ENCODE results near the gene ZNF467. TPM values are rescaled to one million over a fixed set of nuclear protein-coding genes. Genes with fewer than 3 reads are reported as not detected.

ZNF467 gene
- total RNA-seq, 1 experiment from 2014 or later: not detected

DNA sequence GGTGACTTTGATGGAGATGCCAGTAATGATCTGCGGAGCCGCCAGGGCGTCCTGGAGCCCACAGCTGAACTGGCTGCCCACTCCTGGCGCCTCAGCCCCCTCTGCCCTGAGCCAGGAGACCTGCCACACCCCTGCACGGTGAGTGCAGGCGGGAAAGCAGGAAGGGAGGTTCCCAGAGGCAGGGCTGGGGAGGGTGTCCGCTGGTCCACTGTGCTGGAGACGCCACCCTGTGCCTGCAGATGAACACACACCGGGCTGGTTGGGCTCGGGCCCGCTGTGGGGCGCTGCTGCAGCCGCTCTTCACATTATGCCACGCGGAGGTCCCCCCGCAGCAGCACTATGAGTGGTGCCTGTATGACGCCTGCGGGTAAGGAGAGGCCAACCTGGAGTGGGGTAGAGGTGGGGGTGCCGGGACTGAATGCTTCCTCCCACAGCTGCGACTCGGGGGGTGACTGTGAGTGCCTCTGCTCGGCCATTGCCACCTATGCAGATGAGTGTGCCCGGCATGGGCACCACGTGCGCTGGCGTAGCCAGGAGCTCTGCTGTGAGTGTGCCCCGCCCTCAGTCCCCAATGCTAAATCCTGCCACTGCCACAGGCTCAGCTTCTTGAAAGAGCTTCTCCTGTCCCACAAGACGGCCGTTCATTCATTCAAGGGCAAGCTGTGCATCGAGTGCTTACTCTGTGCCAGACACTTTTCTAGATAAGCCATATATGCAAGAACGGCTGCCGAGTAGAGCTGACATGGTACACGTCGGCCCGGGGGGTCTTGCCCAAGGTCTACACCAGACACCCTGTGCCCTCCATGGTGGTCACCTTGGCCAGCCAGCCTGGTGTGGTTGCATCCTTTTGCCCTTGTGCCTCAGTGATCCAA is 14.3 kb upstream of the ZNF467 start:
- no peak for DNase-seq (ENCODE audit: low read depth)

GRCh38 chr7:149785983-149786382 is 12.6 kb upstream of the ZNF467 start:
- DNase-seq (ENCODE audit: low read depth): no peak

DNA sequence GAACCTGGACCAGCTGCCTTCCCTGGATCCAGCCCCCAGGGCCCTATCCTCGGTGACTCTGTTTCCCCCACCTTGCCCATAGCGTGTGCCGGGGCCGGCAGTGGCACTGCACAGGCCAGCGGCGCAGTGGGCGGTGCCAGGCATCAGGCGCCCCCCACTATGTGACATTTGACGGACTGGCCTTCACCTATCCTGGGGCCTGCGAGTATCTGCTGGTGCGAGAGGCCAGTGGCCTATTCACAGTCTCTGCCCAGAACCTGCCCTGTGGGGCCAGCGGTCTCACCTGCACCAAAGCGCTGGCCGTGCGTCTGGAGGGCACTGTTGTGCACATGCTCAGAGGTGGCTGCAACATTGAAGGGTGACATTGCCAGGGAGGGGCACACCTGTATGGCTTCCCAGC is 12.0 kb upstream of the ZNF467 start:
- no peak for DNase-seq (ENCODE audit: low read depth)

GRCh38 chr7:149784251-149784608 is 10.8 kb upstream of the ZNF467 start:
- DNase-seq (ENCODE audit: low read depth): no peak

- DNase-seq (ENCODE audit: low read depth): no peak
Observed at GRCh38 chr7:149783386-149784250, 10.2 kb upstream of the ZNF467 start.

GRCh38 chr7:149782682-149783345 is 9.4 kb upstream of the ZNF467 start:
- no peak for DNase-seq (ENCODE audit: low read depth)

GRCh38 chr7:149781921-149782320 is 8.5 kb upstream of the ZNF467 start:
- no peak for DNase-seq (ENCODE audit: low read depth)

DNA sequence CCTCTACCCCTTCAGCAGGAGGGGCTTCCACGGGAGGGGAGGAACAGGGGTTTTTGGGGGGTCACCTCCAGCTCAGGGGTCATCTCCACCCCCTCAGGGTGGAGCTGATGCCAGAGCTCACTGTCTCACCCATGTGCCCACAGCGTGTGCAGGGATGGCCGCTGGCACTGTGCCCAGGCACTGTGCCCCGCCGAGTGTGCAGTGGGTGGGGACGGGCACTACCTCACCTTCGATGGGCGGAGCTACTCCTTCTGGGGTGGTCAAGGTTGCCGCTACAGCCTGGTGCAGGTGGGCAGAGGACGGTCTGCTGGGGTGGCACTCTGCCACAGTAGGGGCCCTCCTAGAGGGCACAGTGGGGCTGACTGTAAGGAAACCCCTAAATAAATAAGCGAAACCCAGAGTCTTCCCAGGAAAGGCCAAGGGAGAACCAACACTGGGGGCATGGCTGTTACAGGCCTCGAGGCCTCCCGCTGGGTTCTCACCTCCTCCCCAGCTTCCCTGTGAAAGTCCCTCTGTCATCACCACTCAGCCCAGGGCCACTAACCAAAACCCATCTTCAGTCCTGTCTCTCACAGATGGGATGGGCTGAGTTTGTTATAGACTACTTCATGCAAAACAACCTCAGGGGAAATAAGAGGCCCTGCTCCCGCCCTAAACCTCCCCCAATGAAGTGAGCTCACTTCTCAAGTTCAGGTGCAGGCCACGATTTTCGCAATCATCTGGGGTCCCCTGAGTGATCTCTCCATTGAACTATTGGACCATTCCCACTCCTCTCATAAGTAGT is 7.4 kb upstream of the ZNF467 start:
- no peak for DNase-seq (ENCODE audit: low read depth)

- no peak for DNase-seq (ENCODE audit: low read depth)
Observed at GRCh38 chr7:149780056-149780455, 6.7 kb upstream of the ZNF467 start.

- no peak for DNase-seq (ENCODE audit: low read depth)
Observed at GRCh38 chr7:149779502-149779805, 6.1 kb upstream of the ZNF467 start.

DNA sequence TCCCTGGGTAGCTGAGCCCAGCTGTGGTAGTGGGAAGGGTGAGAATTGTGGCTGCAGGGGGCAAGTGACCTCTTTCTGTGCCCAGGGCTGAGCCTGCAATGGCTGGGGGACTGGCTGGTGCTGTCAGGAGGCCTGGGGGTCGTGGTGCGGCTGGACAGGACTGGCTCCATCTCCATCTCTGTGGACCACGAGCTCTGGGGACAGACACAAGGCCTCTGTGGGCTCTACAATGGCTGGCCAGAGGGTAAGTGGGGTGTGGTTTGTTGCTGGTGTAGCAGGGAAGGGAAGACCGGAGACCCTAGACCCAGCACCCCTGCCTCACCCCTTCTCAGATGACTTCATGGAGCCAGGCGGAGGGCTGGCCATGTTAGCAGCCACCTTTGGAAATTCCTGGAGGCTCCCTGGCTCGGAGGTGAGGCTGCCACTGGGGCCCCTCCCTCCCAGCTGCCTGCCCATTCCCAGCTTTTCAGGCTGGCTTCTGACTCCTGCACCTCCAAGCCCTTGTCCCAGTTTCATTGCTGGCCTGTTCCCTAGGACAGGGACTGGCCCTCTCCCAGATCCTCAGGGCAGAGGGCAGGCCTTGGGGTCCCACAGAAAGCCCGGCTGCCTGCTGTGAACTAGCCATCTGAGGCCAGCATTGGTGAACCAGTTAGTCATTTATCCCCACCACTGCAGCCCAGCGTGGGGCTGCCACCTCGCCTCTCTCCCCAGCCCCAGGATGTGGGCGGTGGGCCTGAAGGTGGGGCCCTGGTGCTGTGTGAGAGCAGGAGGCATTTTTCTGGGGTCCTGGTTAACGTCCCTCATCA is 5.5 kb upstream of the ZNF467 start:
- no peak for DNase-seq (ENCODE audit: low read depth)

DNA sequence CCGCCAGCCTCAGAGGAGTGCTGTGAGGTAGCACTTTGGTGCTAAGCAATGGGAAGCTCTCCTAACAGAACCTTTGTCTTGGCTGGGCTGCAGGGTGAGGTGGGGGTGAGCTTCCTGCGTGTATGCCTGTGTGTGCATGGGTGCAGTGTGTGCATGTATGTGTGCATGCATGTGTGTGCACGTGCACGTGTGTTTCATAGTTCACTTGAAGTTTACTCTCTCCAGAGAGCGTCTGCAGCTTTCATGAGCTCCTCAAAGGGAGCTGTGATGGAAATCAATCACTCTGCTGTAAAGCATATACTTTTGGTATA is 4.9 kb upstream of the ZNF467 start:
- no peak for DNase-seq (ENCODE audit: low read depth)

GRCh38 chr7:149777551-149778326 is 4.4 kb upstream of the ZNF467 start:
- no peak for DNase-seq (ENCODE audit: low read depth)

- DNase-seq (ENCODE audit: low read depth): no peak
Observed at GRCh38 chr7:149776848-149777407, 3.5 kb upstream of the ZNF467 start.

- DNase-seq (ENCODE audit: low read depth): no peak
Observed at GRCh38 chr7:149776289-149776688, 2.9 kb upstream of the ZNF467 start.

DNA sequence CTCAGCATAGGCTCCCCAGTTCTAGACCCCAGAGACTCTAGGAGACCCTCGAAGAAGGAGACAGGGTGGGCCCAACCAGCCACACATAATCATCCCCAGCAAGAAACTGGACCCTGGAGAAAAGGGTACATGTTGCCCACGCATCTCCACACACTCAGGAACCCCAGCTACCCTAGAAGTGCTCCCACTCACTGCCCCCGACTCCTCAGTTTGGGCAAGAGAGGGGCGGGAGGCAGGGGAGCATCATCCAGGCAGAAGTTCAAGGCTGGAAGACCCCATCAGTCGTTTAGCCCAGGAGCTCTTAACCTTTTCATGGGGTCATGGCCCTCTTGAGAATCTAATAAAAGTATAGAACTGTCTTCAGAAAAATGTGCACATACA is 1.8 kb upstream of the ZNF467 start:
- no peak for DNase-seq (ENCODE audit: low read depth)

DNA sequence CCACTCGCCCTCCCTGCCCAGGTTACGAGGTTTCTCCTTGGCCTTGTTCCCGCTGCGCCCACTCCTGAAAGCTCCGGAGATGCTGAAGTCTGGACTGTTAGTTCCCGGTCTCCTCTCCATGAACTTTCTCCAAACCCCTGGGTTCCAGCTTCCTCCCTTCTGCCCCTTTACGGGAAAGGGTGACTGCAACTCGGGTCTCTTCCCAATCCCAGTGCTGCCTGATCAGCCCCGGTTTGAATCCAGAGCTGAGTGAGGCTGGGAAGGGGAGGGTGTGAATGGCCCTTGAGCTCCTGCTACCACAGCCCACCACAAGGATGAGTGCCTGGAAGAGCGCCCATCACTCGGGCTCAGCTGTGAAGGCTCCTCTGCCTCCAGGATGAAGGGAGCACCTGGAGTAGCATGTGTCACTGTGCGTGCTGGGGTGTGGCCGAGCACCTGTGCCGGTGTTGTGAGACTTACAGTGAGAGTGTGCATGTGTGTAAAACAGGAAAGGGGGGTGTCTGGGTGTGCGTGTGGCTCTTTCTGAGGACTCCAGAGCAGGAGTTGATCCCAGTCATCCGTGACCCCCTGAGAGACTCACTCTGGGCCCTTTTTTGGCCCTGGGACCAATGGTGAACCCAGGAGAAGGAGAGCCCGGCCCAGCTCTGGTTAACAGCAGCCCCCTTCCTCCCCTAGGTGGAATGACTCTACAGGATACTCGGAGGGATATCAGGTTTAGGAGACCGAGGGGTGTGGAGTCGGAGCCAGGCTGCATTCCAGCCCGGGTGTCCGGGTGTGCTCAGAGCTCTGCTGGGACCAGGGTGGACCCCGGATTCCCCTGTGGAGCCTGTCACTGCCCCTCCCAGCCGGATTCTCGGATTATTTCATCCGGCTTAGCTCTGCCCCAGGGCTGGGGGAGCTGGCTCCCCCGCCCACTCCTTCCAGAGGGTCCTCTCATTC is 1.1 kb upstream of the ZNF467 start:
- no peak for DNase-seq (ENCODE audit: low read depth)

DNA sequence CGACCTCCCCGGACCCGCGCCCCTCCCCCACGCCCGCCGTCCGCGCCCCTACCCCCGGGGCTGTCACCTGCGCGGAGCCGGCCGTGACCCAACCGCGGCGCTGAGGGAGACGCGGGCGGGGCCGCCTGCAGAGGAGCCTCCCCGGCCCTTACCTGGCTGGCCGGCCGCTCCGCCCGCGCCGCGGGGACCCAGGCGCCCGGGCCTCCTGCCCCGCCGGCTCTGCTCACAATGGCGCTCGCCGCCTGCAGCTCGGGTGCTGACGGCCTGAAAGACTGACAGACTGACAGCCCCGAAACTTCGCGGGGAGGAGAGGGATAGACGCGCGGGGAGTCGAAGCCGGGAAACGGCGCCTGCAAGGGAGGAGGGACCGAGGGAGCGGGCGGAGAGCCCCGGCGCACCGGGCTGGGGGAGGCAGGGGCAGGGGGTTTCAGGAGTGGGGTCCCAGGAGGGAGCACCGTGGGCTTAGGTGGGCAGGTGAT is 393 bp downstream of the ZNF467 start:
- no peak for DNase-seq (ENCODE audit: low read depth)

Data from LHCN-M2 (cell line).